ENCODE results near the gene ERBB4.

The ERBB4 gene

GRCh38 chr2:211982162-211982561 lies 556.4 kb downstream of the ERBB4 start:
- no peak for TF ChIP-seq CTCF (IDR thresholded peaks at IDR 0.05; ENCODE audit: low read depth, low read length)
- H3K4me3 ChIP-seq (ENCODE audit: low read depth, low read length), result no peak overlapping the region

GRCh38 chr2:211981451-211981850 lies 557.2 kb downstream of the ERBB4 start:
- no peaks in the 10 kb centered on the region for H3K27me3 ChIP-seq (ENCODE audit: insufficient read depth, low read depth, severe bottlenecking)
- H3K9me3 ChIP-seq (ENCODE audit: severe bottlenecking), result no peaks in the 10 kb centered on the region
- no peaks in the 10 kb centered on the region for H3K36me3 ChIP-seq
- H3K27ac ChIP-seq, result no peak overlapping the region
- no peak for TF ChIP-seq CTCF (IDR thresholded peaks at IDR 0.05; ENCODE audit: low read depth, low read length)
- H3K4me3 ChIP-seq (ENCODE audit: low read depth, low read length), result no peak overlapping the region
- DNase-seq, result no peak

More at GRCh38 chr2:211982162-211982561, 556.4 kb downstream of the ERBB4 start:
- Histone ChIP-seq H3K27ac (no peak overlapping the region), H3K9me3 (ENCODE audit: severe bottlenecking) (no peaks in the 10 kb centered on the region), H3K36me3 (no peaks in the 10 kb centered on the region), H3K27me3 (ENCODE audit: insufficient read depth, low read depth, severe bottlenecking) (no peaks in the 10 kb centered on the region)
- DNase-seq, result no peak

GRCh38 chr2:211976076-211976475 lies 562.5 kb downstream of the ERBB4 start:
- Histone ChIP-seq H3K4me3 (ENCODE audit: low read depth, low read length) (no peak overlapping the region), H3K9me3 (ENCODE audit: severe bottlenecking) (no peaks in the 10 kb centered on the region), H3K27ac (no peak overlapping the region), H3K36me3 (no peaks in the 10 kb centered on the region), H3K27me3 (ENCODE audit: insufficient read depth, low read depth, severe bottlenecking) (no peaks in the 10 kb centered on the region)
- DNase-seq, result no peak
- no peak for TF ChIP-seq CTCF (IDR thresholded peaks at IDR 0.05; ENCODE audit: low read depth, low read length)

- no peak for DNase-seq
- no peak overlapping the region for H3K4me3 ChIP-seq (ENCODE audit: low read depth, low read length)
- no peaks in the 10 kb centered on the region for H3K27me3 ChIP-seq (ENCODE audit: insufficient read depth, low read depth, severe bottlenecking)
- H3K36me3 ChIP-seq, result no peaks in the 10 kb centered on the region
- H3K9me3 ChIP-seq (ENCODE audit: severe bottlenecking), result no peaks in the 10 kb centered on the region
- no peak for TF ChIP-seq CTCF (IDR thresholded peaks at IDR 0.05; ENCODE audit: low read depth, low read length)
- H3K27ac ChIP-seq, result no peak overlapping the region
Observed at GRCh38 chr2:211967234-211967633, 571.4 kb downstream of the ERBB4 start.

- Histone ChIP-seq H3K4me3 (ENCODE audit: low read depth, low read length) (no peak overlapping the region), H3K27ac (no peak overlapping the region), H3K9me3 (ENCODE audit: severe bottlenecking) (no peaks in the 10 kb centered on the region), H3K36me3 (no peaks in the 10 kb centered on the region), H3K27me3 (ENCODE audit: insufficient read depth, low read depth, severe bottlenecking) (no peaks in the 10 kb centered on the region)
- DNase-seq, result no peak
- no peak for TF ChIP-seq CTCF (IDR thresholded peaks at IDR 0.05; ENCODE audit: low read depth, low read length)
Observed at GRCh38 chr2:211963969-211964368, 574.6 kb downstream of the ERBB4 start.

- H3K27ac ChIP-seq, result no peak overlapping the region
- no peaks in the 10 kb centered on the region for H3K36me3 ChIP-seq
- no peaks in the 10 kb centered on the region for H3K9me3 ChIP-seq (ENCODE audit: severe bottlenecking)
- TF ChIP-seq CTCF (IDR thresholded peaks at IDR 0.05; ENCODE audit: low read depth, low read length), result no peak
- H3K4me3 ChIP-seq (ENCODE audit: low read depth, low read length), result no peak overlapping the region
- no peaks in the 10 kb centered on the region for H3K27me3 ChIP-seq (ENCODE audit: insufficient read depth, low read depth, severe bottlenecking)
- no peak for DNase-seq
Observed at GRCh38 chr2:211957799-211958198, 580.8 kb downstream of the ERBB4 start.
